HL-60 (cell line): ENCODE results near the gene SLC11A2.

Experiments used
- GABPA ChIP-seq: IDR thresholded peaks from 2 replicates; pipeline ENCODE4 v1.6.1; 2012; ENCODE audit warnings: low read depth
- SPI1 ChIP-seq: IDR thresholded peaks from 2 replicates; pipeline ENCODE4 v1.6.1; 2012; ENCODE audit warnings: low read depth, mild to moderate bottlenecking, borderline replicate concordance
- TF ChIP-seq, protein P1 (sequence below): IDR thresholded peaks from one replicate; pipeline ENCODE4 v1.5.1; 2011; ENCODE audit warnings: low read length, control low read depth, inconsistent platforms; ENCODE audit not compliant: insufficient read depth
- TF ChIP-seq, protein P2 (sequence below): IDR thresholded peaks from 2 replicates; pipeline ENCODE4 v1.6.1; 2012; ENCODE audit warnings: low read depth; ENCODE audit not compliant: insufficient replicate concordance

DNA sequence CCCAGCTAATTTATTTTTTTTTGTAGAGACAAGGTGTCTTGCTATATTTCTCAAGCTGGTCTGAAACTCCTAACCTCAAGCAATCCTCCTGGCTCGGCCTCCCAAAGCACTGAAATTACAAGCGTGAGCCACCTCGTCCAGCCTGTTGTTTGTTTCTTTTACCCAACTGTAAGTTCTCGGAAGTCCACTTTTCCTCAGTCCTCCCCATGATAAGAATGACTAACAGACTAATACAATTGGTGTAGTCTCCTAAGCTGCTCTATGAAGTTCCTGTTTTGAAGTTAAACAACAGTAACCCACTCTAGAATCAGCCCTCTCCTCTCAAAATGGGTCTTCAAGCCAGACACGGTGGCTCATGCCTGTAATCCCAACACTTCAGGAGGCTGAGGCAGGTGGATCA, 37.3 kb downstream of the SLC11A2 start:
- no peak for TF ChIP-seq GABPA
- TF ChIP-seq, protein P1, sequence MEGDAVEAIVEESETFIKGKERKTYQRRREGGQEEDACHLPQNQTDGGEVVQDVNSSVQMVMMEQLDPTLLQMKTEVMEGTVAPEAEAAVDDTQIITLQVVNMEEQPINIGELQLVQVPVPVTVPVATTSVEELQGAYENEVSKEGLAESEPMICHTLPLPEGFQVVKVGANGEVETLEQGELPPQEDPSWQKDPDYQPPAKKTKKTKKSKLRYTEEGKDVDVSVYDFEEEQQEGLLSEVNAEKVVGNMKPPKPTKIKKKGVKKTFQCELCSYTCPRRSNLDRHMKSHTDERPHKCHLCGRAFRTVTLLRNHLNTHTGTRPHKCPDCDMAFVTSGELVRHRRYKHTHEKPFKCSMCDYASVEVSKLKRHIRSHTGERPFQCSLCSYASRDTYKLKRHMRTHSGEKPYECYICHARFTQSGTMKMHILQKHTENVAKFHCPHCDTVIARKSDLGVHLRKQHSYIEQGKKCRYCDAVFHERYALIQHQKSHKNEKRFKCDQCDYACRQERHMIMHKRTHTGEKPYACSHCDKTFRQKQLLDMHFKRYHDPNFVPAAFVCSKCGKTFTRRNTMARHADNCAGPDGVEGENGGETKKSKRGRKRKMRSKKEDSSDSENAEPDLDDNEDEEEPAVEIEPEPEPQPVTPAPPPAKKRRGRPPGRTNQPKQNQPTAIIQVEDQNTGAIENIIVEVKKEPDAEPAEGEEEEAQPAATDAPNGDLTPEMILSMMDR = no peak
- TF ChIP-seq, protein P2, sequence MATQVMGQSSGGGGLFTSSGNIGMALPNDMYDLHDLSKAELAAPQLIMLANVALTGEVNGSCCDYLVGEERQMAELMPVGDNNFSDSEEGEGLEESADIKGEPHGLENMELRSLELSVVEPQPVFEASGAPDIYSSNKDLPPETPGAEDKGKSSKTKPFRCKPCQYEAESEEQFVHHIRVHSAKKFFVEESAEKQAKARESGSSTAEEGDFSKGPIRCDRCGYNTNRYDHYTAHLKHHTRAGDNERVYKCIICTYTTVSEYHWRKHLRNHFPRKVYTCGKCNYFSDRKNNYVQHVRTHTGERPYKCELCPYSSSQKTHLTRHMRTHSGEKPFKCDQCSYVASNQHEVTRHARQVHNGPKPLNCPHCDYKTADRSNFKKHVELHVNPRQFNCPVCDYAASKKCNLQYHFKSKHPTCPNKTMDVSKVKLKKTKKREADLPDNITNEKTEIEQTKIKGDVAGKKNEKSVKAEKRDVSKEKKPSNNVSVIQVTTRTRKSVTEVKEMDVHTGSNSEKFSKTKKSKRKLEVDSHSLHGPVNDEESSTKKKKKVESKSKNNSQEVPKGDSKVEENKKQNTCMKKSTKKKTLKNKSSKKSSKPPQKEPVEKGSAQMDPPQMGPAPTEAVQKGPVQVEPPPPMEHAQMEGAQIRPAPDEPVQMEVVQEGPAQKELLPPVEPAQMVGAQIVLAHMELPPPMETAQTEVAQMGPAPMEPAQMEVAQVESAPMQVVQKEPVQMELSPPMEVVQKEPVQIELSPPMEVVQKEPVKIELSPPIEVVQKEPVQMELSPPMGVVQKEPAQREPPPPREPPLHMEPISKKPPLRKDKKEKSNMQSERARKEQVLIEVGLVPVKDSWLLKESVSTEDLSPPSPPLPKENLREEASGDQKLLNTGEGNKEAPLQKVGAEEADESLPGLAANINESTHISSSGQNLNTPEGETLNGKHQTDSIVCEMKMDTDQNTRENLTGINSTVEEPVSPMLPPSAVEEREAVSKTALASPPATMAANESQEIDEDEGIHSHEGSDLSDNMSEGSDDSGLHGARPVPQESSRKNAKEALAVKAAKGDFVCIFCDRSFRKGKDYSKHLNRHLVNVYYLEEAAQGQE = no peak
- no peak for TF ChIP-seq SPI1
